Measurements from ENCODE around the gene MEPCE.

GRCh38 chr7:100452513-100452912 is 22.9 kb downstream of the MEPCE start:
- TF ChIP-seq CTCF (IDR thresholded peaks at IDR 0.05): no peak
- TF ChIP-seq POLR2A (IDR thresholded peaks at IDR 0.05): no peak
